Renal cortical epithelial cell (primary cell): ENCODE data around the gene LRMDA. TPM values are rescaled to one million over a fixed set of nuclear protein-coding genes. Genes with fewer than 3 reads are reported as not detected.

ENCODE experiments used
- DNase-seq: peaks from one replicate; pipeline ENCODE4 v3.0.0-alpha.2; 2011; ENCODE audit warnings: low read depth
- total RNA-seq: library from RNA; depleted of rRNA; stranded (reverse); fragments of >200 nt; gene quantifications from 2 replicates; pipeline ENCODE4 v1.2.3, GENCODE V29; 2014

Gene LRMDA
- total RNA-seq, 1 donor from 2014 or later, result 11.7 TPM

DNA sequence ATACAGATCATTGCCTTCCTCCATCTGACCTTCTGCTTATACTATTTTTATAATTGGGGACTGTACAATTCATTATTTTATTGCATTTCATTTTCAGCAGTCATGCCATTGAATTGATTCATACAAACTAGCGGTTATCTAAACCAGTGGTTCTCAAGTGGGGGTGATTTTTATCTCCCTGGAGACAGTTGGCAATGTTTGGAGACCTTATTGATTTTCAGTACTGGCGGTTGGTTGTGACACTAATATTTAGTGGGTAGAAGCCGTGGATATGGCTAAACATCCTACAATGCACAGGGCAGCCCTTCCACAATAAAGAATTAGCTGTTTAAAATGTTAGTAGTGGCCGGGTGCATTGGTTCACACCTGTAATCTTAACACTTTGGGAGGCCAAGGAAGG, 765.9 kb downstream of the LRMDA start:
- no peak for DNase-seq

DNA sequence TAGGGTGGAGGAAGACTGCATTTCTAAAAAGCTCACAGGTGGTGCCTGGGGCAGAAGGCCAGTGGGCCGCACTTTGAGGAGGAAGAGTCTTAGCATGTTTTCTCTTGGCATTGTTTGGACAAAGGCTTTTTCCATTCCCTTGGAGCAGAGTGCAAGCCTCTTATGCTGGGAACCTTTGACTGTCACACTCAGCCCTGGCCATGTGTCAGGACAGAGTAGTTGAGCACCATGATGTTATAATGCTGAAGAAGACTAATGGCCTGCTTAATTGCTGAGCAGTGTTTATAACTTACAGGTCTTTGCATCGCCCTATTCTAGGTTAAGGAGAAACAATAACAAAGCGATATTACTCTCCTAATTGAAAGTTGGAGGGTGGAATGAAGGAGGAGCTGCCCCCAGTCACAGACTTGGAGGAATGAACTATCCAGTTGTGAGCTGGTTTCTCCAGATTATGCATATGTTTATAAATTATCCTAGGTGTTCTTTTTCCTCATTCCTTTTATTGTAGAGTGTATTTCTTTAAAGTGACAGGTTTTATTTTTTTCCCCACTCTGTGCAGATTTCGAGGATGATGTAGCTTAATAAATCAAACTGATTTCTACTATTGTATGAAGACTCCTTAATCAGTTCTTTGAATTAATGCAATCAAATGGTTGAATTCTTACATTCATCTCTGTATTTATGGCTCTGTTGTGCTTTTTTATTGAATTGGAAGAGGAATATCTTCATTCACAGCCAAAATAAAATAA, 767.0 kb downstream of the LRMDA start:
- no peak for DNase-seq

DNA sequence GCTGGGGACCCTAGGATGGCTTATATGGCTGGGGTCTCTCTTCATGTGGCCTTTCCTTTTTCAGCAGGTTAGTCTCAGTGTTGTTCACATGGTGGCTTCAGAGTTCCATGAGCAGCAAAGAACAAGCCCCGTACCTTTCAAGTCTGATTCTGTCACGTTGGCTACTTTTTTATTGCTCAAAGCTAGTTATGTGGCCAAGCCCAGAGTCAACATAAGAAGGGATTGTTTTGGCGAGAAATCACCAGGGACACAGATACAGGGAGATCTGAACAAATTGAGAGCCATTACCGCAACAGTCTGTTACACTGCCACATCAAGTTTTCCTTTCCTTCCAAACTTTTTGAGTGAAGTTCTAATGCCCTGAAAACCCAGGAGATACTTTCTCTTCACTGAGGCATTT, 770.5 kb downstream of the LRMDA start:
- DNase-seq, result no peak

DNA sequence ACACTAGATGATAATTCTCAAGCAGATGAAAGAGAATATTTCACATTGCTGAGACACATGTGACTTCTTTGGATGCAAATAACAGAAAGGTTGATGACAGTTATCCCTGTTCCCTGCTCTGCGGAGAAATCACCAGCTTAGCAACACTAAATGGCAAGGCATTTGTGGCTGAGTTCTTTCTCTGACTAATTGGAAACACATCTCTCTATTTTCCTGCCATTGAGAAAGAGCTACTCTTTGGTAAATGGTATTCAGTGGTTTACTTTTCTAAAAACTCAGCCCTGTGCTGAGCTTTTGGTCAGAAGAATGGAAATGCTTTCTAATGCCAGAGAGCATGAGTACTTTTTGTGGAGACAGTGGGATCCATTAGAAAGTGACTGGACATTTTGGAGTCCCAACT, 771.4 kb downstream of the LRMDA start:
- peak; percentile 45 for DNase-seq

DNA sequence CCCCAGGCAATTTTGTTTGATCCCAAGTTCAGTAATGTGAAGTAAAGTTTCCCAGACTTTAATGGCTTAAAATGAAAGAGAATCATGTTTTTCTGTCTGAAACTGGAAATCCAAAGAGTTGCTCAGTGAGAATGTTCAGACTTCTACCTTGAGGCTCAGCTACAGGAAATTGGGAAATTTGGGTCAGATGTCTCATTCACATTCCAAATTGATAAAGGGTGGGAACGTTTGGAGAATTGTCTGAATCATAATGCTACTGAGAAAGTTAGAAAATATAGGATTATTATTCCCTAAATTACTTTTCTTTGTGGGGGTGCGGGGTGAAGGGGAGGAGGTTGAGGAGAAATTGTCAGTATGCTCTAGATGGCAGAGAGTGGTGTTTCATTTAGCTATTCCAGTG, 773.9 kb downstream of the LRMDA start:
- DNase-seq, result no peak

DNA sequence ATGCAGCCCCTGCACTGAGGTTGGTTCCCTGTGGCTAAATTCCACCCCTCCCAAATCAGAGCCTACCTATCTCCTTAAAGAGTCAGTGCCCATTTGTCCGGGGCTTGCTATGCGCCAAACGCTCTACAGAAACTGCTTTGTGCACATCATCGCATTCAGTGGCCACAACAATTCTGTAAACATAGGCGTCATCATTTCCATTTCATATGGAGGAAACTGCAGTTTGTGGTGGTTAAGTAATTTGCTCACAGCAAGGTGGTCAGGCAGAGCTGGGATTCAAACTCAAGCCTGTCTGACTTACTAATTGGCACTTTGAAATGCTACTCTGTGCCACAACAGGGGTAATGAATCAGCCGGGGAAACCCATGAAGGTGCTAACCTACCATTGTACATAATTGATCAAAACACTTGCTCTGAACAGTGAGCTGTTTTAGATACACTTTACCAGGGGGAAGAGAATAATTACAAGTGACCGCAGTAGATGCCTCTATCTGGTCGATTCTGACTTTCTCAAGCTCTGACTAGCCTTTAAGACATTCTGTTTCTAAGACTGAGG, 775.5 kb downstream of the LRMDA start:
- peak; percentile 25 for DNase-seq

DNA sequence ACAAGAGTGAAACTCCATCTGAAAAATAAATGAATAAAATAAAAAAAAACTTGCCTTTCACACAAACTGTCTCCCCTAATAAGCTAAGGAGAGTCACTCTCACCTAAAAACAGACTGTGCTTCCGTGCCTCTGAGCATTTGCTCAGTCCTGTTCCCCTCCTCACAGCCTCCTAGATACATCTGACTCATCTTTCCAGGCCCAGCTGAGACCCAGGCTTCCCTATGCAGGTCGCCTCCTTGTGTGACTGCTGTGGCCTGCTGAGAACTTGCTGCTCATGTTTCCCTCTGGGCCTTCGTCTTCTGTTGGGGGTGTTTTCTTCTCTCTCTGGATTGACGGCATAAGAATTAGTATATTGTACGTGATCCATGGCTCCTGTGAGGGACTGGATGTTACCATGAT, 777.7 kb downstream of the LRMDA start:
- DNase-seq, result no peak

DNA sequence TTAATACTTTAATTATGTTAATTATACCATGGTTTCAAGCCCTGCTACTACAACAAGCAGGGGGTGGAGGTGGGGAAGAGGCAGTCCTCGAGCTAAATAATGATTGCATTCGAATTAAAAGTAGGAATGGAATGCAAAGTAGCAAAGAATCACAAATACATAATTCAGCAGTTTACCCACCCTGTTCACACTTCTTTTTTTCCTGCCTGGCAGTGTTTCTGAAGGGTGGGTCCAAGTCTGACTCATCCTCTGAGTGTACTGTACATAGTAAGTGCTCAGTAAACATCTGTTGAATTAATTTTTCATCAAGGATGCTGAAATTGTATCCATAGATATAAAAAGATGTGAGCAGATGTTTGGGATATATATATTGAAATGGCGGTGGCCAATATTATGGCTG, 778.8 kb downstream of the LRMDA start:
- no peak for DNase-seq

DNA sequence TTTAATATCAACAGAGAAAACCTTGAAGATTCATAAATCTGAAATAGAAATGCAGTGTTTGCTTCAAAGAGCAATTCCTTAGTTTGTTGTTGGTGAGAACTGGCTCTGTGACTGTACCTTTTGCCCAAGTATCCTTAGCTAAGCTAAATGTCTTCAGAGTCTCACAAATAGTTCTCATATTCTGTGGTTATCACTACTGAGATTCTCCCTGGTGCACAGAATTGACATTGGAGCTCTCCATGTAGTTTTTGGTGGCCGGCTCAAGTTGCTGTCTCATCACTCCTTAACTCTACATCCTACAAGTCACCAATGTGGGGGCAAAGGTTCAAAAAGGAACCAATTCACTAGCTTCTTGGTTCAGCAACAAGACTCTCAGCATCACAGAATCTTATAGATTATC, 780.3 kb downstream of the LRMDA start:
- DNase-seq, result no peak

DNA sequence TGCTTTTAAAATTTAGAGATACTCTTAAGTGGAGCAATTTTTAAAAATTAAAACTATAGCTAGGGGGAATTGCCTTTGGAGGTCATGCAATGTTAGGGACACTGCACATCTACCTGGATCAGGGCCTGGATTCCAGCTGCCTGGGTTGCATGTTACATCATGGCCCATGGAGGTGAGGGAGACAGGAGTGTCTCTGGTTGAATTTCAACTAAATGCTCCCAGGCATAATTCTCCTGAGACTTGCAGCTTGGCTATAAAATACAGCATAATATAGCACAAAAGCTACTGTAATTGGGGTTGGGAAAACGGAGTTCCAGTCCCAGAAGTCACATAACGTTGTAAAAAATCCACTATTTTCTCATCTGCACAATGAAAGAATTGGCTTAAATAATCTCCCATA, 782.5 kb downstream of the LRMDA start:
- DNase-seq, result no peak

DNA sequence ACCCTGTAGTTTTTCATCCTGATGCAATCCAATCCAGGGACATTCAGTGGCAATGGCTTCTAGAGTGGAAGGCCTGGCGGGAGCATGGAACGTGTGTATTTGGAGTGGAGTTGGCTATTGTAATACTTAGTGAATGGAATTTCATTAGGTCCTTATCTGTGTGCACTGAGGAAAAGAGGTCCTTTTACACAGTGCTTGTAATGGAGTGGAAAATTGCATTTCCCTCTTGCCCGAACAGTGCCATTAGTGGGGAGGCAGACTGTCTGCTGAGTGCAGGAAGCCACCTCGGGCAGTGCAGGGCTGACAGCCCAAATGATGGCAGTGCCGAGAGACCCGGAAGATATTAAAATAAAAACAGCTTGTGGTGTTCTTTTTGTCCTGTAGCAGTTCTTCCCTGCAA, 786.6 kb downstream of the LRMDA start:
- DNase-seq, result no peak

DNA sequence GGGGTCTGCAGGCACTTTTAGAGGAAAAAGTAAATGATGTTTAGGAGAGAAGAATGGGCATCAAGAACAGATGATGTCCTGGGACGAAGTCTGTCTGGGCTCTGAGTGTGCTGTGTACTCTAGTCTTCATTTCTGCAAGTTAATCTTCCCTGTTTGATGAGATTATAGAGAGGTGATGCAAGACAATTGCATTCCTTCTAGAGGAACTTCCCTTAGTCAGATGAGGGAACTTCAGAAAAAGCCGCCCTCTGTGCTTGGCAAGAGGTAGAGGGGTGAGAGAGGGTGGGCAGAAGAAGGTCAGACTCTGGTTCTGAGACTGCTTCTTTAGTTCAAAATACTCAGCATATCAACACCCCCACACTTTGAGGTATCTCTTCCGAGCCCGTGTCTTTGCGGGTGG, 797.9 kb downstream of the LRMDA start:
- DNase-seq, result no peak

DNA sequence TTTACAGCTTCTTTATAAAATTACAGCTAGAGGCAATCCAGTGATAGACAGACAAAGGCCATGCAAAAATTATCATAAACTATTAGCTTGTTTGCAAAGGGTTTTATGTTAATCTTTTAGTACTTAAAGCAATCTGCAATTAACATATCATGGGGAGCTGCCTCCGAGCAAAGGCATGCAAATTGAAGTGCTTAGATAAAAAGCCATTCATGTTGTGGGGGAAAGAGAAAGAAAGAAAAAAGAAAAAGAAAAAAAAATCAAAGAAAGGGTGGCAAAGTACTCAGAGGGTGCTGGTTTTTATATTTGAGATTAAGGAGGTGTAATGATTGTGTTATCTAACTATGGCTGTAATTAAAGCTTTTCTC, 799.5 kb downstream of the LRMDA start:
- no peak for DNase-seq

DNA sequence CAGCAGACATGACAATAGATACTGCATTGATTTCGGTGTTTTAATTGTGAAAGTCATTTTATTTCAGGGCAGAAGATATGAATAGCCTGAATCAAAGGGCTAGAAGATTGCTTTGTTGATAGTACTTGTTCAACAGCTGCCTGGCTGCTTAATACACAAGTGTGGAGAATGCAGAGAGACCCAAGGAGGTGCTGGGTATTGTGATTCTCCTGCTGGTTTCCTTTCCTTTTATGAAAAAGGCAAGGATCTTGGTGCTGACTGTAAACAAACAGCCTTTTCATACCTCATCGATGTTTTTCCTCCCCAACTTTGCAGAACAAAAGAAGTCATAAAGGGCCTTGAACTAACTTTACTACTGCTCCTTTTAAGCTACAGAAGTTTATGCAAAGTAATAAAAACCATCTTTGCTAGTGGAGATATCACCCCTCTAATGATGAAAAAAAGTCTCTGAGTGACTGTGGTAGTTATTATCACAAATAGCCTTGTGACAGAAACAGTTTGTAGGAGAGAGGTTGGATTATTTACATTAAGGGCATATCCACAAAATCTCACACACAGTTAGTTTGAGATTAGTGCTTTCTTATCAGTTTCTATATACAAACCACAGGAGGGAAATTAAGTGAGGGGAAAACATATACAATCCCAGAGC, 800.0 kb downstream of the LRMDA start:
- no peak for DNase-seq

DNA sequence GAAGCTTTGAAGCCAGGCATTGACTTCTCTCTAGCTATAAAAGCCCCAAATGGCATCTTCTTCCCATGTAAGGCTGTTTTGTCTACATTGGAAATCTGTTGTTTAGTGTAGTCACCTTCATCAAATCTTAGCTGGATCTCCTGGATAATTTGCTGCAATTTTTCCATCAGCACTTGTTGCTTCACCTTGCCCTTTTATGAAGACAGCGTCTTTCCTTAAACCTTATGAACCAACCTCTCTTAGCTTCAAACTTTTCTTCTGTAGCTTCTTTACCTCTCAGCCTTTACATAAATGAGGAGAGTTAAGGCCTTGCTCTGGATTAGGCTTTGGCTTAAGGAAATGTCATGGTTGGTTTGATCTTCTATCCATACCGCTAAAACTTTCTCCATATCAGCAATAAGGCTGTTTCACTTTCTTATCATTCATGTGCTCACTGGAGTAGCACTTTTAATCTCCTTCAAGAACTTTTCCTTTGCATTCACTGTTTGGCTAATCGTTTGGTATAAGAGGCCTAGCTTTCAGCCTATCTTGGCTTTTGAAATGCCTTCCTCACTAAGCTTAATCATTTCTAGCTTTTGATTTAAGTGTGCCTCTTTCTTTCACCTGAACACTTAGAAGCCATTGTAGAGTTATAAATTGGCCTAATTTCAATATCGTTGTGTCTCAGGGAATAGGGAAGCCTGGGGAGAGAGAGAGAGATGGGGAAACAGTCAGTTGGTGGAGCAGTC, 803.2 kb downstream of the LRMDA start:
- no peak for DNase-seq

DNA sequence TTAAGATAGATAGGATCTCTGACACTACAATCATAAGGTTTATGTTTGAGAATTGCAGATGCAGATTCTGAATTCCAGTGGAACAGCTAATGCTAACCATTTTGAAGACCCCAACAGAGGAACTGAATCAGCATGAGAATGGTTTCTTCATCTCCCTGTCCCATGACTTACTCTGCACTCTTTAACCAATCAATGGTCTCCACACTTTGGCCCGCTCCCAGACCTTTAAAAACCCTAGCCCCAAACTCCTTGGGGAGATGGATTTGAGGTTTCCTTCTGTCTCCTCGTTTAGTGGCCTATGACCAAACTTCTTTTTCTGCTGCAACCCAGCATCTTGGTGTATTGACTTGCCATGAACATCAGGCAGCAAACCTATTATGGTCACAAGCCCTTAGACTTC, 804.9 kb downstream of the LRMDA start:
- DNase-seq, result no peak

DNA sequence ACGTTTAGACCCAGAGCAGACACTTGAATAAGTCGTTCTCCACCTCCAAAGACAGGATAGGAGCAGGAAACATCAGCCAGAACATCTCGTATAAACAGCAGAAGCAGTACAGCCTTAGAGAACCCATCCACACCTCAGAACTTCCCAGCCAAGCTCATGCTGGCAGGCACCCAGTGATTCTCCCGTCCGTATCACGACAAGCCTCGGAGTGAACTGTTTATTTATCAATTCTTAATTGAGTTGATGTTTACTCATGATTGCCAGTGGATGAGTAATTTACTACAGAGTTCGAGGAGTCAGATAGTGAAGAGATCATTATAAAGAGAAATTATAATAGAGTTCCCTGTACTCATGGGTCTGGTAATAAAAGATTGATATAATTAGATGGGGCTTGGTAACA, 811.5 kb downstream of the LRMDA start:
- no peak for DNase-seq

DNA sequence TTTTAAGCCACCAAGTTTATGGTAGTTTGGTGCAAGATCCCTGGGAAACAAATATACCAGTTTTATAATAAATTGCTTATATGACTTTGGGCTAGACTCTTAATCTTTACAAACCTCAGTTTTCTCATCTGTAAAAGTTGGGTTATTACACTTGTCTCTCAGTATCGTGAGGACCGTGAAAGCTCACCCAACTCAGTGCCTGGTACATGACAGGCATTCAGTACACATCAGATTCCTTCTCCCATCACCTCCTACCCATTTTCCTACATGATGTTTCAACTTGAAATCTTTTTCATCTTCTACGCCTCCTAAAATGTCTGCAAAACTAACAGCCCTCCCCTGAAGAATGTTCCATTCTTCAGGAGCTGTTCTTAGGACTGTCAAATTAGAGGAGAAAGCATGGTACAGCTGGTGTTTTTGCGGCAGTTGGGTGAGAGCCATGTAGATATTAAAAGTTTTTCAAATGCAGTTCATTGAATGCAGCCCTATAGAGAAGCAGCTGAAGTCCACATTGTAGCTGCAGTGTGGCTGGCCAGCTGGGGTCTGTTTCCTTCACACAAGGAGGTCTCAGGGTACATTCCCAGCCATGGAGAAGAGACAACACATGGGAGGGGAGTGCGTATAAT, 812.8 kb downstream of the LRMDA start:
- DNase-seq, result no peak

DNA sequence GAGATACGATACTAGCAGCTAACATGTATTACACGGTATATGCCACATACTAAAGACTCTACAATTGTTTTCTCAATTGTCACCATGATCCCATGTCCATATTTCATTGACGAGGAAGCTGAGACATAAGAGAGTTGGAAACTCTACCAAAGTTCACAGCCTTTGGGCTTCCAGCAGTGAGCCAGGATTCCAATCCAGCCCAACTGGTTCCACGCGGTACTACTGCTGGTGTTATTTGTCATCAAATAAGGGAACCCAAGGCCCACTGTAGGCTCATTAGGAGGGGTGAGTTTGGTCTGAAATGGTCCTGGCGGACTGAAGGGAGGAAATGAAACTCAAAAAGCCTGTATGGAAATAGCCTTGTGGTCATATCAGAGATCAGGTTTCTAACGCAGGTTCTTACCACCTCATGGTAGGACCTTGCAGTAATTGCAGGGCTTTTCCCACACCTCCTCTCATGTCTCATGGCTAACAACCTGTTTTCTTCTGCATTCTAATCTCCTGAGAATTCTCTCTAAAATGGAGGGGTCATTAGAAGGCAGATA, 814.6 kb downstream of the LRMDA start:
- DNase-seq, result no peak

DNA sequence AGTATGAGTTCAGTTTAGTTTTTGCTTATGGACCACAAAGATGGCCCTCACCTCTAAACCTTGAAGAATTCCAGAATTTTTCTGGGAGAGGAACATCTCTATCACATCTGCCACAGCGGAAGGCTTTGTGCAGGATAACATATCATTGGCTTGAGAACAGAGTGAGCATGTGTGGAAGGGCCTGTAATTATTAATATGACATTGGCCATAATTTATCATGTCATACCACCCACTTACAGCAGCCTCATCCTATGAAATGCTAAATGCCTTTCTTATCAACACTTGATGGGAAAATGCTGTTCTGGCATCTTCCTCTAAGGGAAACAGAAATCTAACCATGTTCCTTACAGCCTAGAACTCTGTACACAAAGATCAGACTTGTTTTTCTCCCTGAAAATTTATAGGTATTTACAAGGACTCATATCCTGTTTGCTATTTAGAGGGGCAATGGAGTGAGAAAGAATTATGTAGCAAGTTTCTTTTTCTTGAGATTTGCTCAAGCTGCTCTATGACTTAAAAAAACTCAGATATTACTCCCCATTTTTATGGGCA, 817.3 kb downstream of the LRMDA start:
- no peak for DNase-seq

DNA sequence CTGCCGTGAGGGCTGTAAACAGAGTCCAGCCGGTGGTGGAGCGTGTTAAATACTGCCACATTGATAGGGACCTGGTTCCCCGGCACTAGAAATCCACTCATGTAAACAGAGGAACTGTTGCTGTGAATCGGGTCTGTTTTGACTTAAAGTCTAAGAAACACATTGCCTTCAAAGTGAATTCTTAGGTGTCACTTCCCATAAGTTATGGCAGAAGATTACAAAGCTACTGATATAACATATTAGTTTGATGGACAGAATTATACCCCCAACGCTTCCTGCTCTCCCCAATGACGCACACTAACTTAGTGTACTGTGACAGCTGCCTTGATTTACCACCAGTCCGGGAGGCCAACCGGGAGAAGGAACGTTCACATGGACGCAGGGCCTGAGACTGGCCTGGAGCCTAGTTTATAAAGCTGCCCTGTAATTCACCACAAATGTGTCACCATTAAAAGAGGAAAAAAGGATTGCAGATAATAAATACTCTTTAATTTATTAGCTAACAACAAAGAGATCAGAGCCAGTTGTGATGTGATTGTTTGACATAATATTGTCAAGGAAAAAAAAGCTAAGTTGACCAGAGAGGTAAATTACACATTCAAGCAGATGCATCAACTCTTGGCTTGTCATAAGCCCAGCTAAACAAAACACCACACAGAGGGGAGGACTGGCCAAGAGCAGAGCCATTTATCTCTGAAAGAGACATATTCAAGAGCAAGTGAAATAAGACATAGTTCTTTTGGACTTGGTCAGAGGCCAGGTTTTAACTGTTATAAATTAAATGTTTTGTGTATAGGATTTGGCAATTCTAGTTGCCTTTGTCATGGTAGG, 820.6 kb downstream of the LRMDA start:
- peak; percentile 21 for DNase-seq
